ENCODE results near the gene MORC3.

MORC3 gene

GRCh38 chr21:36349315-36349714, 29.3 kb downstream of the MORC3 start:
- no peak overlapping the region for H3K27ac ChIP-seq (ENCODE audit: low read depth, low read length)
- no peak overlapping the region for H3K4me3 ChIP-seq (ENCODE audit: low read depth, low read length)
- peaks cover 37 to 47% of the 10 kb centered on the region in 2 experiments for H3K36me3 ChIP-seq (ENCODE audit: control insufficient read depth in 1 of 2, insufficient read depth in 2 of 2, low read length in 2 of 2)
- no peak overlapping the region for H2AFZ ChIP-seq (ENCODE audit: insufficient read depth, low read length, poor library complexity)
- H2BK5ac ChIP-seq (ENCODE audit: low read depth, low read length, poor library complexity) = no peak overlapping the region
- no peak overlapping the region for H4K12ac ChIP-seq (ENCODE audit: low read depth, low read length)
- H3K79me1 ChIP-seq (ENCODE audit: low read length) = no peaks in the 10 kb centered on the region
- no peak overlapping the region for H3K14ac ChIP-seq (ENCODE audit: low read length)
- H3K9me3 ChIP-seq (ENCODE audit: insufficient read depth, low read depth, low read length) = no peaks in the 10 kb centered on the region
- no peak overlapping the region for H3K23ac ChIP-seq (ENCODE audit: low read length)
- H3K4me2 ChIP-seq (ENCODE audit: low read length) = no peak overlapping the region
- no peak overlapping the region for H3K9ac ChIP-seq (ENCODE audit: low read length)
- no peaks in the 10 kb centered on the region for H3K27me3 ChIP-seq (ENCODE audit: insufficient read depth, low read length)
- no peak overlapping the region for H3K18ac ChIP-seq (ENCODE audit: low read length)
- H2BK12ac ChIP-seq (ENCODE audit: low read length) = no peak overlapping the region
- no peak overlapping the region for H4K8ac ChIP-seq (ENCODE audit: low read depth, low read length)
- H2AK5ac ChIP-seq (ENCODE audit: low read length) = no peak overlapping the region
- no peak overlapping the region for H4K91ac ChIP-seq (ENCODE audit: low read depth, low read length)
- no peak for DNase-seq
- no CpG with 5 or more reads among the region's 2 CpGs for WGBS (ENCODE audit: extremely low coverage, insufficient coverage, insufficient read length)
- no peaks in the 10 kb centered on the region for H3K79me2 ChIP-seq (ENCODE audit: control insufficient read depth, insufficient read depth, low read length, poor library complexity)
- H3K4me1 ChIP-seq (ENCODE audit: control insufficient read depth in 1 of 2, insufficient read depth in 2 of 2, low read length in 2 of 2) = no peaks in the 10 kb centered on the region
- H2BK120ac ChIP-seq (ENCODE audit: insufficient read depth, low read length, poor library complexity) = no peak overlapping the region
- no peak overlapping the region for H3K4ac ChIP-seq (ENCODE audit: low read depth, low read length)

- H2BK5ac ChIP-seq (ENCODE audit: low read depth, low read length, poor library complexity) = no peak overlapping the region
These were observed 30.4 kb downstream of the MORC3 start for GRCh38 chr21:36350282-36350910.

GRCh38 chr21:36354918-36355680, 35.1 kb downstream of the MORC3 start:
- H3K14ac ChIP-seq (ENCODE audit: low read length) = no peak overlapping the region
- H3K23ac ChIP-seq (ENCODE audit: low read length) = no peak overlapping the region
- no peaks in the 10 kb centered on the region for H3K27me3 ChIP-seq (ENCODE audit: insufficient read depth, low read length)
- H3K4me1 ChIP-seq (ENCODE audit: control insufficient read depth in 1 of 2, insufficient read depth in 2 of 2, low read length in 2 of 2) = no peaks in the 10 kb centered on the region
- no peak overlapping the region for H2BK12ac ChIP-seq (ENCODE audit: low read length)
- H2BK5ac ChIP-seq (ENCODE audit: low read depth, low read length, poor library complexity) = no peak overlapping the region
- no peak overlapping the region for H2BK120ac ChIP-seq (ENCODE audit: insufficient read depth, low read length, poor library complexity)
- no peak overlapping the region for H4K12ac ChIP-seq (ENCODE audit: low read depth, low read length)
- DNase-seq = no peak
- no peaks in the 10 kb centered on the region for H3K79me2 ChIP-seq (ENCODE audit: control insufficient read depth, insufficient read depth, low read length, poor library complexity)
- H3K4ac ChIP-seq (ENCODE audit: low read depth, low read length) = no peak overlapping the region
- H3K9me3 ChIP-seq (ENCODE audit: insufficient read depth, low read depth, low read length) = no peaks in the 10 kb centered on the region
- no peak overlapping the region for H4K8ac ChIP-seq (ENCODE audit: low read depth, low read length)
- peaks cover 22 to 43% of the 10 kb centered on the region in 2 experiments for H3K36me3 ChIP-seq (ENCODE audit: control insufficient read depth in 1 of 2, insufficient read depth in 2 of 2, low read length in 2 of 2)
- H4K91ac ChIP-seq (ENCODE audit: low read depth, low read length) = no peak overlapping the region
- H3K27ac ChIP-seq (ENCODE audit: low read depth, low read length) = no peak overlapping the region
- no peak overlapping the region for H3K9ac ChIP-seq (ENCODE audit: low read length)
- WGBS (ENCODE audit: extremely low coverage, insufficient coverage, insufficient read length) = no CpG with 5 or more reads among the region's 5 CpGs
- no peak overlapping the region for H3K4me3 ChIP-seq (ENCODE audit: low read depth, low read length)
- no peaks in the 10 kb centered on the region for H3K79me1 ChIP-seq (ENCODE audit: low read length)
- H2AK5ac ChIP-seq (ENCODE audit: low read length) = no peak overlapping the region
- no peak overlapping the region for H3K4me2 ChIP-seq (ENCODE audit: low read length)
- no peak overlapping the region for H2AFZ ChIP-seq (ENCODE audit: insufficient read depth, low read length, poor library complexity)
- H3K18ac ChIP-seq (ENCODE audit: low read length) = no peak overlapping the region

More at GRCh38 chr21:36350282-36350910, 30.4 kb downstream of the MORC3 start:
- H4K91ac ChIP-seq (ENCODE audit: low read depth, low read length) = no peak overlapping the region
- peak; percentile 56 to 85 for DNase-seq
- no peak overlapping the region for H2BK12ac ChIP-seq (ENCODE audit: low read length)
- no peaks in the 10 kb centered on the region for H3K79me2 ChIP-seq (ENCODE audit: control insufficient read depth, insufficient read depth, low read length, poor library complexity)
- no peak overlapping the region for H4K8ac ChIP-seq (ENCODE audit: low read depth, low read length)
- H2AK5ac ChIP-seq (ENCODE audit: low read length) = no peak overlapping the region
- H3K4me1 ChIP-seq (ENCODE audit: control insufficient read depth in 1 of 2, insufficient read depth in 2 of 2, low read length in 2 of 2) = no peaks in the 10 kb centered on the region
- no peak overlapping the region for H3K4ac ChIP-seq (ENCODE audit: low read depth, low read length)
- no peak overlapping the region for H2BK120ac ChIP-seq (ENCODE audit: insufficient read depth, low read length, poor library complexity)
- no peak overlapping the region for H2AFZ ChIP-seq (ENCODE audit: insufficient read depth, low read length, poor library complexity)
- H3K27me3 ChIP-seq (ENCODE audit: insufficient read depth, low read length) = no peaks in the 10 kb centered on the region
- H3K23ac ChIP-seq (ENCODE audit: low read length) = no peak overlapping the region
- no peak overlapping the region for H4K12ac ChIP-seq (ENCODE audit: low read depth, low read length)
- WGBS (ENCODE audit: extremely low coverage, insufficient coverage, insufficient read length) = no CpG with 5 or more reads among the region's 11 CpGs
- H3K4me3 ChIP-seq (ENCODE audit: low read depth, low read length) = no peak overlapping the region
- H3K79me1 ChIP-seq (ENCODE audit: low read length) = no peaks in the 10 kb centered on the region
- H3K9ac ChIP-seq (ENCODE audit: low read length) = no peak overlapping the region
- H3K4me2 ChIP-seq (ENCODE audit: low read length) = no peak overlapping the region
- H3K18ac ChIP-seq (ENCODE audit: low read length) = no peak overlapping the region
- peaks cover 34 to 49% of the 10 kb centered on the region in 2 experiments for H3K36me3 ChIP-seq (ENCODE audit: control insufficient read depth in 1 of 2, insufficient read depth in 2 of 2, low read length in 2 of 2)
- no peak overlapping the region for H3K27ac ChIP-seq (ENCODE audit: low read depth, low read length)
- H3K14ac ChIP-seq (ENCODE audit: low read length) = no peak overlapping the region
- no peaks in the 10 kb centered on the region for H3K9me3 ChIP-seq (ENCODE audit: insufficient read depth, low read depth, low read length)

GRCh38 chr21:36355868-36356267, 35.9 kb downstream of the MORC3 start:
- H3K79me1 ChIP-seq (ENCODE audit: low read length) = no peaks in the 10 kb centered on the region

More at GRCh38 chr21:36355868-36356267, 35.9 kb downstream of the MORC3 start:
- WGBS (ENCODE audit: extremely low coverage, insufficient coverage, insufficient read length) = no CpG with 5 or more reads among the region's 2 CpGs
- H3K18ac ChIP-seq (ENCODE audit: low read length) = no peak overlapping the region
- H3K79me2 ChIP-seq (ENCODE audit: control insufficient read depth, insufficient read depth, low read length, poor library complexity) = no peaks in the 10 kb centered on the region
- no peaks in the 10 kb centered on the region for H3K9me3 ChIP-seq (ENCODE audit: insufficient read depth, low read depth, low read length)
- no peak overlapping the region for H2AFZ ChIP-seq (ENCODE audit: insufficient read depth, low read length, poor library complexity)
- no peak overlapping the region for H2BK120ac ChIP-seq (ENCODE audit: insufficient read depth, low read length, poor library complexity)
- H3K27me3 ChIP-seq (ENCODE audit: insufficient read depth, low read length) = no peaks in the 10 kb centered on the region
- H3K9ac ChIP-seq (ENCODE audit: low read length) = no peak overlapping the region
- no peak for DNase-seq
- H3K23ac ChIP-seq (ENCODE audit: low read length) = no peak overlapping the region
- peaks cover 22 to 47% of the 10 kb centered on the region in 2 experiments for H3K36me3 ChIP-seq (ENCODE audit: control insufficient read depth in 1 of 2, insufficient read depth in 2 of 2, low read length in 2 of 2)
- H3K4me3 ChIP-seq (ENCODE audit: low read depth, low read length) = no peak overlapping the region
- H2BK12ac ChIP-seq (ENCODE audit: low read length) = no peak overlapping the region
- no peaks in the 10 kb centered on the region for H3K4me1 ChIP-seq (ENCODE audit: control insufficient read depth in 1 of 2, insufficient read depth in 2 of 2, low read length in 2 of 2)
- H3K14ac ChIP-seq (ENCODE audit: low read length) = no peak overlapping the region
- no peak overlapping the region for H3K27ac ChIP-seq (ENCODE audit: low read depth, low read length)
- H4K91ac ChIP-seq (ENCODE audit: low read depth, low read length) = no peak overlapping the region
- H2AK5ac ChIP-seq (ENCODE audit: low read length) = no peak overlapping the region
- no peak overlapping the region for H3K4me2 ChIP-seq (ENCODE audit: low read length)
- no peak overlapping the region for H4K8ac ChIP-seq (ENCODE audit: low read depth, low read length)
- H4K12ac ChIP-seq (ENCODE audit: low read depth, low read length) = no peak overlapping the region
- H3K4ac ChIP-seq (ENCODE audit: low read depth, low read length) = no peak overlapping the region
- no peak overlapping the region for H2BK5ac ChIP-seq (ENCODE audit: low read depth, low read length, poor library complexity)
